Mucosa of rectum (tissue), 2 donors: ENCODE data around the gene CMBL.

ENCODE experiments used
- H3K27ac ChIP-seq, 2 donors: one replicate each; pipeline ENCODE4 v1.7.0; 2013; ENCODE audit warnings: inconsistent platforms in 2 of 2, low read depth in 2 of 2, low read length in 2 of 2
- H3K27me3 ChIP-seq, 2 donors: one replicate each; pipeline ENCODE4 v1.7.0; 2013; ENCODE audit warnings: low read length in 2 of 2; ENCODE audit not compliant: control insufficient read depth in 2 of 2, insufficient read depth in 2 of 2
- H3K36me3 ChIP-seq, 2 donors: one replicate each; pipeline ENCODE4 v1.7.0; 2013; ENCODE audit warnings: low read length in 2 of 2; ENCODE audit not compliant: control insufficient read depth in 2 of 2, insufficient read depth in 2 of 2
- H3K4me1 ChIP-seq, 2 donors: one replicate each; pipeline ENCODE4 v1.7.0; 2013; ENCODE audit warnings: low read length in 2 of 2, mild to moderate bottlenecking in 1 of 2; ENCODE audit not compliant: control insufficient read depth in 2 of 2, insufficient read depth in 2 of 2
- H3K4me3 ChIP-seq, 2 donors: one replicate each; pipeline ENCODE4 v1.7.0; 2013; ENCODE audit warnings: low read length in 2 of 2
- H3K9ac ChIP-seq, 2 donors: one replicate each; pipeline ENCODE4 v1.7.0; 2013; ENCODE audit warnings: low read length in 2 of 2, low read depth in 1 of 2, mild to moderate bottlenecking in 1 of 2
- H3K9me3 ChIP-seq, 2 donors: one replicate each; pipeline ENCODE4 v1.7.0; 2013; ENCODE audit warnings: low read length in 2 of 2; ENCODE audit not compliant: control insufficient read depth in 2 of 2
- donor health status: healthy.
- donor health status: Normal muscosa, but diverticular disease.

CMBL gene

GRCh38 chr5:10333154-10334006 is 25.7 kb upstream of the CMBL start:
- Histone ChIP-seq H3K27ac (no peak overlapping the region), H3K9me3 (no peaks in the 10 kb centered on the region), H3K9ac (peak overlapping the region; percentile 56 to 81), H3K27me3 (peaks cover 3% of the 10 kb centered on the region in 2 donors), H3K4me1 (peaks cover 0 to 17% of the 10 kb centered on the region in 2 donors), H3K4me3 (peak overlapping the region; percentile 82), H3K36me3 (no peaks in the 10 kb centered on the region)

- peaks cover 0 to 17% of the 10 kb centered on the region in 2 donors for H3K4me1 ChIP-seq
Measured at GRCh38 chr5:10332301-10332700, 24.6 kb upstream of the CMBL start.

GRCh38 chr5:10331341-10331796 is 23.7 kb upstream of the CMBL start:
- Histone ChIP-seq H3K9ac (no peak overlapping the region), H3K4me1 (peaks cover 0 to 17% of the 10 kb centered on the region in 2 donors), H3K27me3 (peaks cover 0 to 3% of the 10 kb centered on the region in 2 donors), H3K4me3 (no peak overlapping the region), H3K9me3 (no peaks in the 10 kb centered on the region), H3K36me3 (no peaks in the 10 kb centered on the region), H3K27ac (no peak overlapping the region)

More at GRCh38 chr5:10332301-10332700, 24.6 kb upstream of the CMBL start:
- peaks cover 0 to 3% of the 10 kb centered on the region in 2 donors for H3K27me3 ChIP-seq
- H3K4me3 ChIP-seq = no peak overlapping the region
- no peaks in the 10 kb centered on the region for H3K9me3 ChIP-seq
- H3K9ac ChIP-seq = no peak overlapping the region
- H3K27ac ChIP-seq = no peak overlapping the region
- no peaks in the 10 kb centered on the region for H3K36me3 ChIP-seq

- H3K27ac ChIP-seq = peak overlapping the region in 1 of 2 donors; percentile 3
- H3K4me3 ChIP-seq = no peak overlapping the region
- H3K4me1 ChIP-seq = peaks cover 0 to 17% of the 10 kb centered on the region in 2 donors
Measured at GRCh38 chr5:10330511-10331230, 23.0 kb upstream of the CMBL start.

GRCh38 chr5:10329820-10330481 is 22.2 kb upstream of the CMBL start:
- Histone ChIP-seq H3K27ac (no peak overlapping the region), H3K9me3 (no peaks in the 10 kb centered on the region), H3K36me3 (no peaks in the 10 kb centered on the region)

More at GRCh38 chr5:10330511-10331230, 23.0 kb upstream of the CMBL start:
- Histone ChIP-seq H3K36me3 (no peaks in the 10 kb centered on the region), H3K9me3 (no peaks in the 10 kb centered on the region), H3K27me3 (peaks cover 0 to 3% of the 10 kb centered on the region in 2 donors), H3K9ac (no peak overlapping the region)

GRCh38 chr5:10329446-10329819 is 21.7 kb upstream of the CMBL start:
- no peak overlapping the region for H3K27ac ChIP-seq
- no peak overlapping the region for H3K4me3 ChIP-seq
- H3K9ac ChIP-seq = no peak overlapping the region
- peaks cover 0 to 17% of the 10 kb centered on the region in 2 donors for H3K4me1 ChIP-seq
- H3K36me3 ChIP-seq = no peaks in the 10 kb centered on the region
- no peaks in the 10 kb centered on the region for H3K9me3 ChIP-seq
- peaks cover 0 to under 1% of the 10 kb centered on the region in 2 donors for H3K27me3 ChIP-seq

More at GRCh38 chr5:10329820-10330481, 22.2 kb upstream of the CMBL start:
- Histone ChIP-seq H3K4me1 (peaks cover 0 to 17% of the 10 kb centered on the region in 2 donors), H3K9ac (no peak overlapping the region), H3K27me3 (peaks cover 0 to 3% of the 10 kb centered on the region in 2 donors), H3K4me3 (peak overlapping the region in 1 of 2 donors; percentile 13)

- no peaks in the 10 kb centered on the region for H3K36me3 ChIP-seq
- no peaks in the 10 kb centered on the region for H3K9me3 ChIP-seq
- no peak overlapping the region for H3K4me3 ChIP-seq
- H3K4me1 ChIP-seq = peaks cover 0 to 14% of the 10 kb centered on the region in 2 donors
- no peaks in the 10 kb centered on the region for H3K27me3 ChIP-seq
- no peak overlapping the region for H3K9ac ChIP-seq
- no peak overlapping the region for H3K27ac ChIP-seq
Measured at GRCh38 chr5:10328323-10328722, 20.6 kb upstream of the CMBL start.

- no peak overlapping the region for H3K4me3 ChIP-seq
- no peaks in the 10 kb centered on the region for H3K9me3 ChIP-seq
- no peak overlapping the region for H3K9ac ChIP-seq
- H3K27me3 ChIP-seq = no peaks in the 10 kb centered on the region
- H3K27ac ChIP-seq = no peak overlapping the region
- H3K36me3 ChIP-seq = no peaks in the 10 kb centered on the region
- no peaks in the 10 kb centered on the region for H3K4me1 ChIP-seq
Measured at GRCh38 chr5:10324518-10325370, 17.0 kb upstream of the CMBL start.
